NCI-H1694 treated with DMSO at 0.1 percent for 48 hours (cell line): ENCODE measurements around the gene TMEM184A.

Source experiments
- DNase-seq: peaks from one replicate; lab custom pipeline; 2025; lab: John Stamatoyannopoulos, UW

The TMEM184A gene

GRCh38 chr7:1550005-1550845, 5.8 kb downstream of the TMEM184A start:
- DNase-seq = no peak

DNA sequence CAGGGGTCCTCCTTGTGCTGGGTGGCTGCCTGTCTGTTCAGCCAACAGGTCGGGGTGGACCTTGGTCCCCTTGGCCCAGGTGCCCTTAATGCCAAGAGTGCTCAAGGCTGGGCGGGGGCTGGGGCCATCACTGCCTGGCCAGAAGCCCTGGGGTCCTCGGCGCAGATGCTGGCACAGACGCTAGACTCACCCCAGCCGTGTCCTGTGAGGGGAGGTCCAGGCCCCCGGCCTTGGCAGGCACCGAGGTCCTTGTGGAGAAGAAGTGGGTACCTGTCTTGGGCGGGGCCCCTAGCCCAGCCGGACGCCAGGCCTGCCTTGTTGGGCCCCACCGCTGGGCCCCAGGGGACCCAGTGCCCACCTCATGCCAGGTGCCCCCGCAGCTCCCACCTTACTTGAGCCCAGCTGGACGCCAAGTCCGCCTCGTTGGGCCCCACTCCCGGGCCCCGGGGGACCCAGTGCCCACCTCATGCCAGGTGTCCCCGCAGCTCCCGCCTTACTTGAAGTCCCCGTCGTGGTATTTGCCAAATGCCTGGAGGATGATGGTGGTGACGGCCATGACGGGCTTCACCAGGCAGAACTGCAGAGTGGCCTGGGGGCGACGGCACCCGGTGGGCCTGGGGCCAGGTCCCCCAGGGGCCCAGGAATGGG, 6.5 kb downstream of the TMEM184A start:
- no peak for DNase-seq

- no peak for DNase-seq
Measured at GRCh38 chr7:1548944-1549343, 7.1 kb downstream of the TMEM184A start.

DNA sequence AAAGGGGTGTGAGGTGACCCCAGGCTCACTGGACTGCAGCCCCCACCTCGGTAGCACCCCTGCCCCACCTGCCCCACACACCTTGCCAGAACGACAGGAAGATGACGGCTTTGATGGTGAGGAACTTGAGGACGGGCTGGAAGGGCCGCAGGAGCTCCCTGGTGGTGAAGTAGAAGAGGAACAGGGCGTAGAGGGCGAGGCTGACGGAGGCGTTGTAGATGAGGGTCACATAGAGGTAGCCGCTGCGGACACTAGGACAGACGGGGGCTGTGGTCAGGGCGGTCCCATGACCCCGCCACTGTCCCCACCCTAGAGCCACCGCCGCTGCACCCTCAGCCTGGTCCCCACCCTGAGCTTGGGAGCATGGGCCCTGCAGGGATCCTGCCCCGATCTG, 7.6 kb downstream of the TMEM184A start:
- no peak for DNase-seq

- DNase-seq = no peak
Measured at GRCh38 chr7:1547777-1548437, 8.1 kb downstream of the TMEM184A start.

- DNase-seq = no peak
Measured at GRCh38 chr7:1546909-1547776, 8.9 kb downstream of the TMEM184A start.

- DNase-seq = no peak
Measured at GRCh38 chr7:1546274-1546908, 9.6 kb downstream of the TMEM184A start.

- no peak for DNase-seq
Measured at GRCh38 chr7:1545417-1546246, 10.4 kb downstream of the TMEM184A start.

- no peak for DNase-seq
Measured at GRCh38 chr7:1544896-1545416, 11.0 kb downstream of the TMEM184A start.

- no peak for DNase-seq
Measured at GRCh38 chr7:1544178-1544895, 11.7 kb downstream of the TMEM184A start.

- no peak for DNase-seq
Measured at GRCh38 chr7:1543826-1544177, 12.2 kb downstream of the TMEM184A start.

GRCh38 chr7:1542841-1543747, 12.9 kb downstream of the TMEM184A start:
- no peak for DNase-seq

GRCh38 chr7:1542329-1542728, 13.7 kb downstream of the TMEM184A start:
- no peak for DNase-seq

- DNase-seq = no peak
Measured at GRCh38 chr7:1541431-1542162, 14.4 kb downstream of the TMEM184A start.

DNA sequence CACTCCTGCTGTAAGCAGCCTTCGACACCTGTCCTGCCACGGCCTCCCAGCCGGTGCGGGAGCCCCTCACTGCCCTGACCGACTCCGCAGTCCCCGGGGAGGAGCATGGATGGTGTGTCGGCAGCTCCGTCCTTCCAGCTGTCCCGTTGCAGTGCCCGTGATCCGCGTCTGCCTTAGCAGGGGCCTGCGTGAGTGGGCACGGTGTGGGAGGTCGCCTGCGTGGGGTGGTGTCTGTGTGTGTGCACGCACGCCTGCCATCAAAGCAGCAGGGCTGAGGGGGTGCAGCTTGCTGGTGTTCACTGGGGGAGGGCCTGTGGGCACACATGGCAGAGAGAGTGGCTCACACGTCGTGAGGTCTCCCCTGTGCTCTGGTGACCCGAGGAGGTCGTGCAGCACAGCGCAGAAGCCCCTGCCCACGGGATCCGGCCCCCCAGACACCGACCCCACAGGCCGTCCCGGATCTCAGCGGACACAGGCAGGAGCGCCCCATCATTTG, 15.2 kb downstream of the TMEM184A start:
- no peak for DNase-seq

- DNase-seq = no peak
Measured at GRCh38 chr7:1539882-1540775, 15.9 kb downstream of the TMEM184A start.
